ENCODE data around the gene PRR11. TPM values are rescaled to one million over a fixed set of nuclear protein-coding genes. Genes with fewer than 3 reads are reported as not detected.

PRR11 gene
- total and polyA plus RNA-seq, 4 donors, result 0.13 to 2.9 (median 1.2) TPM

GRCh38 chr17:59244081-59244480 is 88.5 kb downstream of the PRR11 start:
- Histone ChIP-seq H3K27me3 (ENCODE audit: control insufficient read depth in 1 of 2, insufficient read depth in 2 of 2, low read length in 1 of 2) (no peaks in the 10 kb centered on the region), H3K9me3 (ENCODE audit: control insufficient read depth, low read length) (no peaks in the 10 kb centered on the region), H3K4me3 (ENCODE audit: low read length in 2 of 2) (no peak overlapping the region), H3K36me3 (ENCODE audit: control insufficient read depth in 1 of 2, insufficient read depth in 2 of 2, low read length in 1 of 2) (no peaks in the 10 kb centered on the region), H3K27ac (ENCODE audit: low read depth in 1 of 2, low read length in 2 of 2) (no peak overlapping the region), H3K4me1 (ENCODE audit: control insufficient read depth in 1 of 2, insufficient read depth in 2 of 2, low read length in 2 of 2) (no peaks in the 10 kb centered on the region)
- ATAC-seq (ENCODE audit: low FRiP score) (no peak), DNase-seq (no peak)
- intact Hi-C loops (cut with DNase I), result no loop called here
- WGBS, 2 donors, result 85 to 88% methylated on average over 6 of the region's 6 CpGs

Small RNA genes within 50 kb of the gene (microRNA-seq; reads per million reads assigned to microRNA genes)
- gene MIR301A (58.7 to 218 reads per million in 2 donors), gene MIR454 (482 to 575 reads per million in 2 donors)

Other genes with a start within 250 kb of the PRR11 start
- 10 to 100 TPM; 17.3 to 23.8 TPM for gene TRIM37, start 48.9 kb upstream of the PRR11 start, total RNA-seq
- 10 to 100 TPM in 1 of 2 donors, 1 to 10 TPM in 1; 7.9 to 11.1 TPM for gene TRIM37, start 48.9 kb upstream of the PRR11 start, polyA plus RNA-seq
- gene SKA2, start 560 bp upstream of the PRR11 start, total RNA-seq, result 10 to 100 TPM; 20.5 to 25.8 TPM
- gene SKA2, start 560 bp upstream of the PRR11 start, polyA plus RNA-seq, result 100 to 1,000 TPM in 1 of 2 donors, 10 to 100 TPM in 1; 29.1 to 111 TPM
- gene SMG8, start 54.3 kb downstream of the PRR11 start, total RNA-seq, result 10 to 100 TPM in 1 of 2 donors, 1 to 10 TPM in 1; 7.5 to 11.3 TPM
- gene SMG8, start 54.3 kb downstream of the PRR11 start, polyA plus RNA-seq, result 1 to 10 TPM; 3.6 to 4.2 TPM
- 1 to 10 TPM; 1.5 to 3.8 TPM for gene GDPD1, start 64.8 kb downstream of the PRR11 start, total RNA-seq
- under 1 TPM in 1 of 2 donors, not detected in 1; 0.51 TPM for gene GDPD1, start 64.8 kb downstream of the PRR11 start, polyA plus RNA-seq
- 10 to 100 TPM; 38.5 to 54.0 TPM for gene YPEL2, start 175.9 kb downstream of the PRR11 start, total RNA-seq
- 10 to 100 TPM; 16.8 to 23.0 TPM for gene YPEL2, start 175.9 kb downstream of the PRR11 start, polyA plus RNA-seq